Heart left ventricle (tissue), 16 donors: ENCODE results near the gene TACC2. TPM values are rescaled to one million over a fixed set of nuclear protein-coding genes. Genes with fewer than 3 reads are reported as not detected.

Experiments used
- ATAC-seq, 4 donors: fragments of 200-7000 bp; cut with Tn5 transposase; one replicate each; pipeline ENCODE4 v1.9.1; 2020 to 2022; ENCODE audit warnings: moderate library complexity in 4 of 4, mild to moderate bottlenecking in 3 of 4, moderate number of reproducible peaks in 1 of 4
- DNase-seq, 5 donors: peaks; one replicate each; pipeline ENCODE4 v3.0.0-alpha.2; 2020
- H3K27ac ChIP-seq, 12 donors: fragments of 200-600 bp; sonication (generic) in 4 of 12; one replicate each; pipeline versions ENCODE4 v1.5.0 to v1.8.0; 2016 to 2022; ENCODE audit warnings: mild to moderate bottlenecking in 2 of 12
- H3K27me3 ChIP-seq, 9 donors: fragments of 200-600 bp; sonication (generic) in 2 of 9; one replicate each; pipeline versions ENCODE4 v1.5.1 to v1.8.0; 2016 to 2022; ENCODE audit warnings: mild to moderate bottlenecking in 3 of 9
- H3K36me3 ChIP-seq, 9 donors: fragments of 200-600 bp; sonication (generic) in 2 of 9; one replicate each; pipeline versions ENCODE4 v1.5.0 to v1.8.0; 2018 to 2022; ENCODE audit warnings: mild to moderate bottlenecking in 2 of 9
- H3K4me1 ChIP-seq, 12 donors: fragments of 200-600 bp; sonication (generic) in 4 of 12; one replicate each; pipeline versions ENCODE4 v1.5.0 to v1.8.0; 2016 to 2022; ENCODE audit warnings: mild to moderate bottlenecking in 3 of 12
- H3K4me3 ChIP-seq, 12 donors: fragments of 200-600 bp; sonication (generic) in 4 of 12; one replicate each; pipeline versions ENCODE4 v1.5.0 to v1.8.0; 2017 to 2022; ENCODE audit warnings: mild to moderate bottlenecking in 9 of 12, moderate library complexity in 4 of 12
- H3K9me3 ChIP-seq, 12 donors: fragments of 200-600 bp; sonication (generic) in 4 of 12; one replicate each; pipeline versions ENCODE4 v1.5.0 to v1.8.0; 2016 to 2022; ENCODE audit warnings: mild to moderate bottlenecking in 1 of 12
- CTCF ChIP-seq, 12 donors: fragments of 200-600 bp; sonication (generic) in 4 of 12; IDR thresholded peaks; one replicate each; pipeline versions ENCODE4 v1.5.0 to v1.8.0; 2018 to 2022; ENCODE audit warnings: antibody characterized with exemption in 12 of 12, mild to moderate bottlenecking in 5 of 12
- POLR2A ChIP-seq, 2 donors: fragments of 450-650 bp; IDR thresholded peaks; one replicate each; pipeline ENCODE4 v1.6.1; 2017; ENCODE audit warnings: antibody characterized with exemption in 2 of 2, mild to moderate bottlenecking in 2 of 2, moderate library complexity in 2 of 2
- WGBS, 4 donors: extraction: QIAGEN DNeasy Blood & Tissue Kit in 2 of 4; methylation state at CpG; one replicate each; pipeline versions ENCODE4 v1.1.5 to v1.1.7; 2013 to 2018; 5-methylcytosine and 5-hydroxymethylcytosine counted together
- intact Hi-C, 10 donors: fragments of 100-400 bp; cut with DNase I; formaldehyde crosslinking; loops; one replicate each; pipeline versions ENCODE4 v1.11.1 to v1.14.2; 2022
- polyA plus RNA-seq, 2 donors: library from polyadenylated mRNA; stranded (reverse); fragments of 200-250 nt; gene quantifications; one replicate each; pipeline ENCODE4 v1.2.3, GENCODE V29; 2013
- total RNA-seq, 9 donors: library from RNA; depleted of rRNA in 2 of 9; stranded (reverse); fragments of >200 nt in 2 of 9; fragmentation: NEBNext Ultra II Directional in 3 of 9; extraction: Animal tissue kit (Norgen Biotek cat#: 25700) in 3 of 9; gene quantifications; one replicate each; pipeline versions ENCODE4 v1.1.0 to v1.2.4, GENCODE V29; 2016 to 2023
- donor health status: ischemic (EF 13 %, LVEDD 7.1; RV severe dilation, severe dysfunction).
- donor health status: healthy with polysubstance abuse.
- donor health status: DM: no; HTN: yes; CAD: no.
- donor health status: DM: no; HTN: no; CAD: no.
- donor health status: ischemic (EF 25% LVEDD 6.9; RV normal size, moderate dysfunction).
- donor health status: ischemic (EF 25% LVEDD 5.7; RV mildly dilated, moderate dysfunction).
- donor health status: healthy.
- donor health status: DM: yes; HTN: yes; CAD: no.
- donor health status: ischemic (EF 35%, LVEDD 5.7; RV mildly dilated, moderate dysfunction).
- donor health status: nonischemic (EF 11% LVEDD 7.7; RV severe dilation, severe dysfunction).
- donor health status: DM: yes; HTN: yes; CAD: no.
- donor health status: PGD.
- donor health status: ischemic (EF 29% LVEDD 5.4; RV normal size, mild dysfunction).
- donor health status: nonischemic (EF 23%, LVEDD 6.1; RV moderate dilation, normal function).

The TACC2 gene
- total and polyA plus RNA-seq, 11 donors = 96.7 to 456 (median 294) TPM

GRCh38 chr10:122165484-122166276 lies 176.7 kb downstream of the TACC2 start:
- intact Hi-C loops = loop anchor here in 2 of 10 donors (10.0 kb wide), 1 partner anchor 49 kb away; no protein-coding TSS in a partner anchor
- H3K4me1 ChIP-seq = peaks cover 0 to 56% (median 26%) of the 10 kb centered on the region in 12 donors
- H3K27me3 ChIP-seq = peaks cover 0 to 22% (median 0%) of the 10 kb centered on the region in 9 donors
- H3K27ac ChIP-seq = peak overlapping the region in 1 of 12 donors; percentile 53
- ATAC-seq (no peak), DNase-seq (no peak)
- H3K9me3 ChIP-seq = no peaks in the 10 kb centered on the region
- H3K36me3 ChIP-seq = peaks cover 0 to 8% (median 0%) of the 10 kb centered on the region in 9 donors
- H3K4me3 ChIP-seq = no peak overlapping the region
- TF ChIP-seq CTCF (IDR thresholded peaks at IDR 0.05) (no peak), POLR2A (IDR thresholded peaks at IDR 0.05) (no peak)
- 63 to 70% (median 64%) methylated on average over 13 of the region's 13 CpGs for WGBS, 4 donors

- peaks cover 10 to 62% (median 43%) of the 10 kb centered on the region in 12 donors for H3K4me1 ChIP-seq
- WGBS, 4 donors = 71 to 84% (median 82%) methylated on average over 5 of the region's 5 CpGs
- H3K4me3 ChIP-seq = no peak overlapping the region
- peaks cover 0 to 13% (median 0%) of the 10 kb centered on the region in 9 donors for H3K27me3 ChIP-seq
- H3K27ac ChIP-seq = no peak overlapping the region
- TF ChIP-seq CTCF (IDR thresholded peaks at IDR 0.05) = no peak
- no peak for TF ChIP-seq POLR2A (IDR thresholded peaks at IDR 0.05)
- no peak for ATAC-seq
- H3K36me3 ChIP-seq = peaks cover 0 to 8% (median 0%) of the 10 kb centered on the region in 9 donors
- intact Hi-C loops = loop anchor here in 2 of 10 donors (10.0 kb wide), 1 partner anchor 47 kb away; no protein-coding TSS in a partner anchor
- no peak for DNase-seq
- H3K9me3 ChIP-seq = no peaks in the 10 kb centered on the region
Observed at GRCh38 chr10:122168101-122168500, 179.1 kb downstream of the TACC2 start.

- Histone ChIP-seq H3K27me3 (peaks cover 0 to 6% (median 0%) of the 10 kb centered on the region in 9 donors), H3K4me3 (no peak overlapping the region), H3K4me1 (peaks cover 10 to 63% (median 46%) of the 10 kb centered on the region in 12 donors), H3K9me3 (no peaks in the 10 kb centered on the region), H3K36me3 (peaks cover 0 to 8% (median 0%) of the 10 kb centered on the region in 9 donors), H3K27ac (no peak overlapping the region)
- intact Hi-C loops = loop anchor here in 2 of 10 donors (10.0 kb wide), 1 partner anchor 46 kb away; no protein-coding TSS in a partner anchor
- TF ChIP-seq CTCF (IDR thresholded peaks at IDR 0.05) (no peak), POLR2A (IDR thresholded peaks at IDR 0.05) (no peak)
- 70 to 80% (median 79%) methylated on average over 2 to 3 of the region's 3 CpGs for WGBS, 4 donors
- DNase-seq (no peak), ATAC-seq (no peak)
Observed at GRCh38 chr10:122168598-122169394, 179.8 kb downstream of the TACC2 start.

GRCh38 chr10:122170802-122171201 lies 181.8 kb downstream of the TACC2 start:
- ATAC-seq (no peak), DNase-seq (no peak)
- peaks cover 10 to 48% (median 38%) of the 10 kb centered on the region in 12 donors for H3K4me1 ChIP-seq
- intact Hi-C loops = no loop called here
- H3K36me3 ChIP-seq = peaks cover 0 to 8% (median 0%) of the 10 kb centered on the region in 9 donors
- TF ChIP-seq POLR2A (IDR thresholded peaks at IDR 0.05) = no peak
- TF ChIP-seq CTCF (IDR thresholded peaks at IDR 0.05) = no peak
- H3K9me3 ChIP-seq = no peaks in the 10 kb centered on the region
- H3K27me3 ChIP-seq = no peaks in the 10 kb centered on the region
- no peak overlapping the region for H3K4me3 ChIP-seq
- 59 to 69% (median 67%) methylated on average over 7 of the region's 7 CpGs for WGBS, 4 donors
- peak overlapping the region in 10 of 12 donors; percentile 5 to 85 (median 52) for H3K27ac ChIP-seq
